DND-41 (cell line): ENCODE results near the gene GPATCH8.

Experiments
- EZH2 ChIP-seq: IDR thresholded peaks from 3 replicates; pipeline ENCODE4 v1.6.1; 2012; ENCODE audit warnings: borderline replicate concordance, low read depth, mild to moderate bottlenecking, moderate library complexity, low read length, inconsistent platforms; ENCODE audit not compliant: severe bottlenecking
- TF ChIP-seq, protein P1 (sequence below): IDR thresholded peaks from 2 replicates; pipeline ENCODE4 v1.5.1; 2012; ENCODE audit warnings: borderline replicate concordance, low read length, moderate library complexity, mild to moderate bottlenecking; ENCODE audit not compliant: poor library complexity, severe bottlenecking; ENCODE audit errors: extremely low read depth

DNA sequence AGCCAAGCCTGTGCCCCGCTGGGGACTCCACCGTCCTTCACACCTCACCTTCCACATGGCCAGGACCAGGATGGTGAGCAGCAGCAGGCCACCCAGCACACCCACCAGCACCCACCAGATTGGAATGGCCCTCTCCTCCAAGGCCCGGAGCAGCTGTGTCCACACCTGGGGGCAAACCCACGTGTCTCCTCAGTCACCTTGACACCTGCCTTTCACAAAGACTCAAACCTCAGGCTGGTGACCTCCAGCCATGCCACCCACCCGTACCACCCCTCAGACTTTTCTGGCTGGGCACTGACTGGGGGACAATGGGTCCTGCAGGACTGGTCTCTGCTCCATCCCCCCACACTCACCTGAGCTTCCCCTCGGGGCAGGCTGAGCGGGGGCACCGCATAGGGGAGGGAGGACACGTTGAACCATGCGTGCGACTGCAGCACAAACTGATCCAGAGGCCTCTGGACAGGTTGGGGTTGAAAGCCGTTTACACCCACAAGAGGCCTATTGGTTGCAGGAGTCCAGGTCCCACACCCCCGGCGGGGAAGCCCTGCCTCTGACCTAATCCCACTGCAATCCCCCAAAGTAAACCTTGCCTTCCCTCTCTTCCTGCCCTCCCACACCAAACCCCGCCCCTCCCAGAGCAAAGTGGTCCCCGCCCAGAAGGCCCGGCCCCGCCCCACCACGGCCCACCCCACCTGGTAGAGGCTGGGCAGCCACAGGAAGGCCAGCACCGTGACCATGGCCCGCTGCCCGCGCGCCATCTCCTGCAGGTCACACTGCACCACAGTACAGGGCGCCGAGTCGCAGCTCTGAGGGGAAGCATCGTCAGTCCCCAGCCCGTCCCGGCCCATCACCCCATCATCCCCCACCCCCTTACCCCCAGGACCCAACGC lies 128.7 kb downstream of the GPATCH8 start:
- TF ChIP-seq, protein P1, sequence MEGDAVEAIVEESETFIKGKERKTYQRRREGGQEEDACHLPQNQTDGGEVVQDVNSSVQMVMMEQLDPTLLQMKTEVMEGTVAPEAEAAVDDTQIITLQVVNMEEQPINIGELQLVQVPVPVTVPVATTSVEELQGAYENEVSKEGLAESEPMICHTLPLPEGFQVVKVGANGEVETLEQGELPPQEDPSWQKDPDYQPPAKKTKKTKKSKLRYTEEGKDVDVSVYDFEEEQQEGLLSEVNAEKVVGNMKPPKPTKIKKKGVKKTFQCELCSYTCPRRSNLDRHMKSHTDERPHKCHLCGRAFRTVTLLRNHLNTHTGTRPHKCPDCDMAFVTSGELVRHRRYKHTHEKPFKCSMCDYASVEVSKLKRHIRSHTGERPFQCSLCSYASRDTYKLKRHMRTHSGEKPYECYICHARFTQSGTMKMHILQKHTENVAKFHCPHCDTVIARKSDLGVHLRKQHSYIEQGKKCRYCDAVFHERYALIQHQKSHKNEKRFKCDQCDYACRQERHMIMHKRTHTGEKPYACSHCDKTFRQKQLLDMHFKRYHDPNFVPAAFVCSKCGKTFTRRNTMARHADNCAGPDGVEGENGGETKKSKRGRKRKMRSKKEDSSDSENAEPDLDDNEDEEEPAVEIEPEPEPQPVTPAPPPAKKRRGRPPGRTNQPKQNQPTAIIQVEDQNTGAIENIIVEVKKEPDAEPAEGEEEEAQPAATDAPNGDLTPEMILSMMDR, result no peak
- no peak for TF ChIP-seq EZH2
